SK-N-MC (cell line): Measurements from ENCODE around the gene TIGD4.

ENCODE experiments used
- DNase-seq: peaks from one replicate; pipeline ENCODE4 v3.0.0-alpha.2; 2011; ENCODE audit warnings: low read depth, low spot score
- H3K27ac ChIP-seq: fragments of 200-600 bp; sonication (generic); 2 replicates; pipeline ENCODE4 v1.5.1; 2016; ENCODE audit warnings: mixed run types
- H3K36me3 ChIP-seq: fragments of 200-600 bp; sonication (generic); 2 replicates; pipeline ENCODE4 v1.6.1; 2017; ENCODE audit warnings: antibody characterized with exemption, low read length, mixed read lengths; ENCODE audit not compliant: insufficient read depth
- H3K4me3 ChIP-seq: fragments of 200-600 bp; sonication (generic); 2 replicates; pipeline ENCODE4 v1.5.1; 2016
- H3K9ac ChIP-seq: fragments of 200-600 bp; sonication (generic); 2 replicates; pipeline ENCODE4 v1.8.0; 2017; ENCODE audit warnings: mixed run types, mixed read lengths; ENCODE audit not compliant: insufficient read length
- H3K9me3 ChIP-seq: fragments of 200-600 bp; sonication (generic); 2 replicates; pipeline ENCODE4 v1.6.1; 2017; ENCODE audit warnings: low read depth, mild to moderate bottlenecking, antibody characterized with exemption, low read length, moderate library complexity, mixed read lengths
- EZH2 ChIP-seq: fragments of 200-600 bp; sonication (generic); IDR thresholded peaks from one replicate; pipeline ENCODE4 v1.6.1; 2017; ENCODE audit warnings: antibody characterized with exemption
- FOXP2 ChIP-seq: optimal IDR thresholded peaks from 2 replicates; pipeline ENCODE3; 2011; ENCODE audit warnings: mild to moderate bottlenecking, moderate library complexity; ENCODE audit not compliant: insufficient read depth; ENCODE audit errors: extremely low read length, control extremely low read depth
- POLR2AphosphoS5 ChIP-seq: IDR thresholded peaks from 2 replicates; pipeline ENCODE4 v1.6.1; 2012; ENCODE audit warnings: mild to moderate bottlenecking, low read depth, low read length, borderline replicate concordance

Gene TIGD4

DNA sequence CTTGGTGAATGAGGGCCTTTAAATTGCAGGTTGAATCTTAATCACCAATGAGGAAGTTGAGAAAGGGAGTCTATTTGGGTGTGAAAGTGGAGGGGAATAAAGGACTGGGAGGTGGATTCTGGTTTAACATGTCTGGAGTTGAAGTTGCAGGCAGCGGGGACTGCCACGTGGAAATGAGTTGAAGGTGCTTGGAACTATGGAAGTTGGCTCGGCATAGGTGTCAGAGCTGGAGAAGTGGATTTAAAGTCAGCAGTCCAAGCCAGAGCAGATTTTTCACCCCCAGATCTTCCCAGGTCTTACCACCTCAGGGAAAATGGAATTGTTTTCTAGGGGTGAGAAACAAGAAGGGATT lies 44.9 kb downstream of the TIGD4 start:
- DNase-seq = no peak
- Histone ChIP-seq H3K9me3 (no peaks in the 10 kb centered on the region), H3K36me3 (no peaks in the 10 kb centered on the region), H3K9ac (no peak overlapping the region), H3K27ac (no peak overlapping the region), H3K4me3 (no peak overlapping the region)
- TF ChIP-seq FOXP2 (no peak), EZH2 (no peak), POLR2AphosphoS5 (no peak)

DNA sequence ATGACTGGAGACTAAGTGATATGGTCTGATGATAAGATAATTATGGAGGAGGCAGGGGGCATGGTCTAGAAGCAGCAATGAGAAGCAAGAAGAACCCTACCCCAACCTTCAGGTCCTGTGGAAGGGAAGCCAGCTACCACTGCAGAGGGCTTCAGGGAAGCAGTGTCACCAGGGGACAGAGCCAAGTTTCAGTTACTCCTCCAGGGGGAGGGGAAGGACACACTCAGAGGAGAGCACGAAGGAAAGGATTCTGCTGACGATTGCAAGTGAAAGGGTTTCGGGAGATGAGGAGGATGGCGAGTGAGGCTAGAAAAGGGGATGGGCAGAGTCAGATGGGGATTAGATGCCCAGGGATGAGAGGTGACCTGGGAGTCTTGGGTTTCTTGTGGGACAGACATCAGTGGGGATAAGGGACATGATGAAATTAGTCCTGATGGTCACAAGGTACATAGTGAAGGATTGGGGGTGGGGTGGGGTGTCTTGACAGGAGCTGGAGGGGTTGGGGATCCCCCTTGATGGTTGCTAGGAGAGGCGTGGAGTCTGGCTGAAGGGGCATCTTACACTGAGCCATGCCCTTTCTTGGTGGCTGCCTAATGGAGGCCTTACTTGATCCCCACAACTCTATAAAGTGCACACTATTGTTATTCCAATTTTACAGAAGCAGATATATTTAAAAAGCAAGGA lies 45.4 kb downstream of the TIGD4 start:
- no peak overlapping the region for H3K4me3 ChIP-seq
- no peak for DNase-seq
- TF ChIP-seq EZH2 = no peak
- TF ChIP-seq POLR2AphosphoS5 = no peak
- no peak for TF ChIP-seq FOXP2

DNA sequence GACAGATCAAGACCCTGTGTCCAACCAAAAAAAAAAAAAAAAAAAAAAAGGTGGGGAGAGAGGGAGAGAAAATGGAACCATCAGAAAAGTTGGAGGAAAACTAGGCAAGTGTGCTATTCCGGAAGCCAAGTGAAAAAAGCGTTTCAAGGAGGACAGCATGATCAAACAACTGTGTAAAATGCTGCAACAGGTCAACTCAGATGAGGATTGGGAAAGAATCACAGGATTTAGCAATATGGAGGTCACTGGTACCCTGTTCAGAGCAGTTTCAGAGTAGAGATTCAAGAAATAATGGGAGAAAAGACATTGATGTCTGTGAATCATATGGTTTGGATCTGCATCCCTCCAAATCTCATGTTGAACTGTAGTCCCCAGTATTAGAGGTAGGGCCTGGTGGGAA lies 47.5 kb downstream of the TIGD4 start:
- TF ChIP-seq POLR2AphosphoS5 = no peak
- TF ChIP-seq FOXP2 = no peak
- TF ChIP-seq EZH2 = no peak

More for the DNA sequence above, 45.4 kb downstream of the TIGD4 start:
- no peaks in the 10 kb centered on the region for H3K9me3 ChIP-seq
- H3K36me3 ChIP-seq = no peaks in the 10 kb centered on the region
- H3K9ac ChIP-seq = no peak overlapping the region
- no peak overlapping the region for H3K27ac ChIP-seq

DNA sequence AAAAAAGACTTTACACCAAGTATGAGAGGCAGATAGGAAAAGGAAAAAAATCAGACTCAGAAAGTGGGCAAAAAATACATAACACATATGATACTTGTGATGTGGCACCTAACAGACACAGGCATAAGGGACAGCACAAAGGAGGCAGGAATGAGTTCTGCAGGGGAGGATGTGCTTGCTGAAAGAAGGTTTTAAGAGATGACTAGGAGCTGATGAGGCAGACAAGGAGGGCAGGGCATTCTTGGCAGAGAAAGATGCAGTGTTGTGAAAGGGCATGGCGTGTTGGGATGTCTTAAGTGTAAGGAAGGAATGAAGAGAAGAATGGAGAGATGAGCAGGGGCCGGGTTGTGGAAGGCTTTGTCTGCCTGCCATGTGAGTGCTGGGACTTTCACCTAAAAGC lies 50.1 kb downstream of the TIGD4 start:
- Histone ChIP-seq H3K36me3 (no peaks in the 10 kb centered on the region), H3K9ac (no peak overlapping the region), H3K4me3 (no peak overlapping the region), H3K27ac (no peak overlapping the region), H3K9me3 (no peaks in the 10 kb centered on the region)
- TF ChIP-seq EZH2 (no peak), POLR2AphosphoS5 (no peak), FOXP2 (no peak)
- DNase-seq = no peak

More for the DNA sequence above, 47.5 kb downstream of the TIGD4 start:
- Histone ChIP-seq H3K36me3 (no peaks in the 10 kb centered on the region), H3K9me3 (no peaks in the 10 kb centered on the region), H3K4me3 (no peak overlapping the region), H3K9ac (no peak overlapping the region), H3K27ac (no peak overlapping the region)
- no peak for DNase-seq

DNA sequence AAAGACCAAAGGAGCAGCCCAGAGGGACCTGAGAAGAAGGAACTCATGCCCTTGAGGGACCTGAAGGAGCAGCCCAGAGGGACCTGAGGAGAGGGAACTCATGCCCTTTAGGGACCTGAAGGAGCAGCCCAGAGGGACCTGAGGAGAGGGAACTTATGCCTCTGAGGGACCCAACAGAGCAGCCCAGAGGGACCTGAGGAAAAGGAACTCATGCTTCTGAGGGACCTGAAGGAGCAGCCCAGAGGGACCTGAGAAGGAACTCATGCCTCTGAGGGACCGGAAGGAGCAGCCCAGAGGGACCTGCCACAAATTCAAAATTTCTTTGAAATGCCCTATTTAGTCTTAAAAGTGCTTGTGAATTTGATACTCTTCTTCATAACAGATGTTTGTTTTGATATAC lies 51.2 kb downstream of the TIGD4 start:
- no peak overlapping the region for H3K9ac ChIP-seq
- no peaks in the 10 kb centered on the region for H3K9me3 ChIP-seq
- H3K36me3 ChIP-seq = no peaks in the 10 kb centered on the region
- DNase-seq = no peak
- no peak for TF ChIP-seq POLR2AphosphoS5
- no peak for TF ChIP-seq EZH2
- TF ChIP-seq FOXP2 = no peak
- no peak overlapping the region for H3K27ac ChIP-seq
- no peak overlapping the region for H3K4me3 ChIP-seq

DNA sequence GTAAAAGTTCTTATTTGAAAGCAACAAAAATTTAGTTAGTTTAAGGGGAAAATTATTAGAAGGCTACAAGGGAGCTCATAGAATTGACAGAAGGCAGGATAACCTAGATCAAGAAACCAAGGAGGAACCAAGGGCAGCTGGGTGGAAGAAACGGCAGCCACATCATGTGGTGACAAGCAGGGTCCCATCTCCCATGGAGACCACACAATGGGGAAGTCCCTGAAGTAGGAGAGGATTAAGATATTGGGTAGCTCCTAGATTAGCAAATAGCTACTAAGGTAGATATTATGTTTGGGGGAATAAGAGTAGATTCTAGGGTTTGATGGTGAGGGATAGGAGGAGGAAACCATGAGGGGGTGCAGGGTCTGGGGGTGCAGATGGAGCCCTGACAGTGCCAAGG lies 51.7 kb downstream of the TIGD4 start:
- Histone ChIP-seq H3K27ac (no peak overlapping the region), H3K36me3 (no peaks in the 10 kb centered on the region), H3K4me3 (no peak overlapping the region), H3K9me3 (no peaks in the 10 kb centered on the region), H3K9ac (no peak overlapping the region)
- no peak for DNase-seq
- TF ChIP-seq EZH2 (no peak), POLR2AphosphoS5 (no peak)

DNA sequence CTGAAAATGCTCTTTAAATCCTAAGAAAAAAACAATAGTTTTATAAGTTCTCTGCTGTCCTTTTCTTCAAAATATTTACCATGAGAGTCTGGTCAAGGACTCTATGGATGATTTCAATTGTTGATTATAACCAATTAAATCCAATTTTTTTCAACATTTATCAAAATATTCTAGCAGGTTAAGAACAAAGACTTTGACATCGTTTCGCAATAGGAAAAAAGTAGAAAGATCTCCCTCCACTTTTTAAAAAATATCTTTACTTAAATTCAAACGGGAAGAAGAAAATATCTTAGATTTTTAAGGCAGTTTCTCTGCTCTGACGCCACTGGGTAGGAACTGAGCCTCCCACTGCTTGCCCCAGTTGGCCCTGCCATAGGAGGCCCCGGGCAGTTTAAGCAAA lies 55.0 kb downstream of the TIGD4 start:
- no peak overlapping the region for H3K27ac ChIP-seq
- no peak for TF ChIP-seq POLR2AphosphoS5
- TF ChIP-seq EZH2 = no peak
- H3K4me3 ChIP-seq = no peak overlapping the region
- H3K9ac ChIP-seq = no peak overlapping the region
- no peaks in the 10 kb centered on the region for H3K9me3 ChIP-seq
- no peaks in the 10 kb centered on the region for H3K36me3 ChIP-seq
- no peak for DNase-seq

DNA sequence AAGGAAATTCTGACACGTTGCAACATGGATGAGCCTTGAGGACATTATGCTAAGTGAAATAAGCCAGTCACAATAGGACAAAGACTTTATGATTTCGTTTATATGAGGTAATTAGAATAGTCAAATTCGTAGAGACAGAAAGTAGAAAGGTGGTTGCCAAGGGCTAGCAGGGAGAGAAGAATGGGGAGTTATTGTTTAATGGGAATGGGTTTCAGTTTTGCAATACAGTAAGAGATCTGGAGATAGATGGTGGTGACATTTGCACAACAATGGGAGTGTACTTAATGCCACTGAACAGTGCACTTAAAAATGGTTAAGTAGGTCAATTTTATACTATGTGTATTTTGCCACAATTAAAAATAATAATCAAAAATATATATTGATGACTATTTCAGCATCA lies 56.3 kb downstream of the TIGD4 start:
- no peak for TF ChIP-seq POLR2AphosphoS5
- no peak for TF ChIP-seq FOXP2
- TF ChIP-seq EZH2 = no peak
- Histone ChIP-seq H3K9ac (no peak overlapping the region), H3K9me3 (no peaks in the 10 kb centered on the region), H3K36me3 (no peaks in the 10 kb centered on the region), H3K27ac (no peak overlapping the region), H3K4me3 (no peak overlapping the region)
- no peak for DNase-seq

DNA sequence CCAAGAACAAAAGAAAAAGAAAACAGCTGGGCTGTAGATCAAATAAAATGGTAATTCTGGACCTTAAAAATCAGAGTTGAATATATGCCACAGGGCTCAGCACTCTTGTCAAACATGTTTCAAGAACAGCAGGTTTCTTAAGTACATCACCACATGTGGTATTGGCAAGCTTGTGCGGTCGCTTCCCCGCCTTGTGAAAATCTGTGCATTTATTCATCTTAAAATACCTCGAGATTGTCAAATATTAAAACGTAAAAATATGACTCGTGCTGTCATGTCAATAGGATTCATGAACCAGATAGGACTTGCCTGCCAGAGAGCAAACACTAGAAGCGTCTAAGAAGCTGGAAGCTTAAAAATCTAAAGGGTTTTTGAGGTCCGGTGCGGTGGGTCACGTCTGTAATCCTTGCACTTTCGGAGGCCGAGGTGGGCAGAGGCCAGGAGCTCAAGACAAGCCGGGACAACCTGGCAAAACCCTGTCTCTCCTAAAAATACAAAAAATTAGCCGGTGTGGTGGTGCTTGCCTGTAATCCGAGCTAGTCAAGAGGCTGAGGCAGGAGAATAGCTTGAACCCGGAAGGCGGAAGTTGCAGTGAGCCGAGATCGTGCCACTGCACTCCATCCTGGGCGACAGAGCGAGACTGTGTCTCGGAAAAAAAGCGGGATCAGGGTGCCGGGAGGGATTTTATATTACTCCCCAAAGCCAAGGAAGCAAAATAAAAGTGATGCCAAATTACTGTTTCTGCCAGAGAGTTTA lies 59.6 kb downstream of the TIGD4 start:
- Histone ChIP-seq H3K4me3 (no peak overlapping the region), H3K9ac (no peak overlapping the region)
- no peak for TF ChIP-seq EZH2
- no peak for TF ChIP-seq POLR2AphosphoS5
- no peak for TF ChIP-seq FOXP2

More for the DNA sequence above, 59.6 kb downstream of the TIGD4 start:
- H3K27ac ChIP-seq = no peak overlapping the region
- H3K9me3 ChIP-seq = no peaks in the 10 kb centered on the region
- H3K36me3 ChIP-seq = no peaks in the 10 kb centered on the region
- DNase-seq = no peak
